ENCODE measurements around the gene CAPS. TPM values are rescaled to one million over a fixed set of nuclear protein-coding genes. Genes with fewer than 3 reads are reported as not detected.

The CAPS gene
- total and polyA plus RNA-seq, 4 donors, result 90.2 to 360 (median 223) TPM

DNA sequence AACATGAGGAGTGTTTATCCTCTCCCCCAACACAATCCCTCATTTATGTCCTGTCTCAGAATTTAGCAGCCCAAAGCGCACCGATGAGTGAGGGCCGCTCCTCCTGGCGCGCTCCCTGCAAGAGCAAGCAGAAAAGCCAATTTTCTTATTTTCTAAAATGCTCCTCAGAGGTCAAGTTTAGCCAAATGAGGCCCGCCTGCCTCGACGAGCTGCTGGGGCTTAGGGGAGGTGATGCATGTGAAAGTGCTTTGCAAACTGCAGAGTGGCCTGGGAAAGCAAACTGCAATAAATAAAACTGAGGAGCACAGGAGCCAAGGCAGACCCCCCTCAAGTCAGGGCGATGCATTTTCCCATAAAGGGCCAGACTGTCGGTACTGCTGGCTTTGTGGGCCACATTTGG is 29.0 kb downstream of the CAPS start:
- peak in 1 of 3 donors; percentile 63 for DNase-seq
- no peak overlapping the region for H3K9ac ChIP-seq (ENCODE audit: insufficient read depth in 1 of 2, low read length in 2 of 2)
- no peaks in the 10 kb centered on the region for H3K27me3 ChIP-seq (ENCODE audit: control insufficient read depth in 3 of 3, insufficient read depth in 3 of 3, low read length in 2 of 3)
- no peaks in the 10 kb centered on the region for H3K9me3 ChIP-seq (ENCODE audit: control insufficient read depth in 4 of 4, insufficient read depth in 3 of 4, low read length in 3 of 4)
- H3K4me1 ChIP-seq (ENCODE audit: control insufficient read depth in 5 of 5, insufficient read depth in 5 of 5, low read length in 5 of 5), result peaks cover 0 to 52% (median 20%) of the 10 kb centered on the region in 5 donors
- TF ChIP-seq, protein P1, sequence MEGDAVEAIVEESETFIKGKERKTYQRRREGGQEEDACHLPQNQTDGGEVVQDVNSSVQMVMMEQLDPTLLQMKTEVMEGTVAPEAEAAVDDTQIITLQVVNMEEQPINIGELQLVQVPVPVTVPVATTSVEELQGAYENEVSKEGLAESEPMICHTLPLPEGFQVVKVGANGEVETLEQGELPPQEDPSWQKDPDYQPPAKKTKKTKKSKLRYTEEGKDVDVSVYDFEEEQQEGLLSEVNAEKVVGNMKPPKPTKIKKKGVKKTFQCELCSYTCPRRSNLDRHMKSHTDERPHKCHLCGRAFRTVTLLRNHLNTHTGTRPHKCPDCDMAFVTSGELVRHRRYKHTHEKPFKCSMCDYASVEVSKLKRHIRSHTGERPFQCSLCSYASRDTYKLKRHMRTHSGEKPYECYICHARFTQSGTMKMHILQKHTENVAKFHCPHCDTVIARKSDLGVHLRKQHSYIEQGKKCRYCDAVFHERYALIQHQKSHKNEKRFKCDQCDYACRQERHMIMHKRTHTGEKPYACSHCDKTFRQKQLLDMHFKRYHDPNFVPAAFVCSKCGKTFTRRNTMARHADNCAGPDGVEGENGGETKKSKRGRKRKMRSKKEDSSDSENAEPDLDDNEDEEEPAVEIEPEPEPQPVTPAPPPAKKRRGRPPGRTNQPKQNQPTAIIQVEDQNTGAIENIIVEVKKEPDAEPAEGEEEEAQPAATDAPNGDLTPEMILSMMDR (IDR thresholded peaks at IDR 0.05; ENCODE audit: control extremely low read depth, extremely low read depth), result no peak
- no peak for ATAC-seq (ENCODE audit: insufficient read depth, low FRiP score)
- WGBS, 2 donors, result 83 to 85% methylated on average over 10 of the region's 10 CpGs
- peaks cover 3 to 21% (median 16%) of the 10 kb centered on the region in 4 donors for H3K36me3 ChIP-seq (ENCODE audit: control insufficient read depth in 4 of 4, insufficient read depth in 4 of 4, low read length in 4 of 4)
- H3K4me3 ChIP-seq, result no peak overlapping the region
- H3K27ac ChIP-seq (ENCODE audit: low read depth in 1 of 2, low read length in 1 of 2), result no peak overlapping the region

DNA sequence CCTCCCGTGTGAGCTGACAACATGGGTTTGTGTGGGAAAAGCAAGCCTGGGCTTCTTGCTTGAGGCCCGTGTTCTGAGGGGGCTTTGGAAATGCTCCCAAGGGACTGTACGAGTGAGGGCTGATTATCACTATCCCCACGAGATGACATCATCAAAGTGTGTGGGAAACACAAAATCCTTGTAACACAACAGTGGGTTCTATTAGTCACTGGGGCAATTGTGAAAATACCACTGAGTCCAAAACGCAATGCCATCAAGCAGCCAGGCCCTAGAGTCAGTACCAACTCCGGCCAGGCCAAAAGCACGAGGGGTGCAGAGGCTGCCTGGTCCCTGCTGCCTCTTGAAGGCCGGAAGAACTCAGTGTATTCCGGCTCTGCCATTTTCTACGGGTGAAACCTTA is 29.6 kb downstream of the CAPS start:
- Histone ChIP-seq H3K36me3 (ENCODE audit: control insufficient read depth in 4 of 4, insufficient read depth in 4 of 4, low read length in 4 of 4) (peaks cover 3 to 21% (median 16%) of the 10 kb centered on the region in 4 donors), H3K27me3 (ENCODE audit: control insufficient read depth in 3 of 3, insufficient read depth in 3 of 3, low read length in 2 of 3) (no peaks in the 10 kb centered on the region), H3K9me3 (ENCODE audit: control insufficient read depth in 4 of 4, insufficient read depth in 3 of 4, low read length in 3 of 4) (no peaks in the 10 kb centered on the region), H3K27ac (ENCODE audit: low read depth in 1 of 2, low read length in 1 of 2) (no peak overlapping the region), H3K4me1 (ENCODE audit: control insufficient read depth in 5 of 5, insufficient read depth in 5 of 5, low read length in 5 of 5) (peaks cover 0 to 56% (median 23%) of the 10 kb centered on the region in 5 donors), H3K4me3 (no peak overlapping the region), H3K9ac (ENCODE audit: insufficient read depth in 1 of 2, low read length in 2 of 2) (no peak overlapping the region)
- no peak for DNase-seq
- ATAC-seq (ENCODE audit: insufficient read depth, low FRiP score), result no peak
- TF ChIP-seq, protein P1 (IDR thresholded peaks at IDR 0.05; ENCODE audit: control extremely low read depth, extremely low read depth), result no peak
- WGBS, 2 donors, result 77 to 80% methylated on average over 10 of the region's 10 CpGs

DNA sequence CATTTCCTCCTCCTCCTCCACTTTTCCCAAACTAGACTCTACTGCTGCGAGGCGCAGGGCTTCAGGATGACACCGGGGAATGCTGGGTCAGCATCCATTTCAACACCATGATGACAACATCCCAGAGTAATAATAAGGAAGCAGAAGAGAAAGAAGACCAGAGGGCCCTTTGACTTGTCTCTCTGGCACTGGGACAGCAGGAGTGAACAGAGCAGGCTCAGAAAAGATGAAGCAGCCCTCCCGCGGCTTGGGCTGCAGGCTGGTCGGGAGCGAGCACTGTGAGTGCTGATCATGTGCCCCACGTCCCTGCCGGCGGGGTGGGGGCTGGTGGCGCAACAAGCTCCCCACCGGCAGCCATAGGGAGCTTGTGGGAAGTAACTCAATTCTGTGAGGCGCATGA is 33.4 kb downstream of the CAPS start:
- H3K4me1 ChIP-seq (ENCODE audit: control insufficient read depth in 5 of 5, insufficient read depth in 5 of 5, low read length in 5 of 5), result peaks cover 16 to 73% (median 35%) of the 10 kb centered on the region in 5 donors
- no peaks in the 10 kb centered on the region for H3K27me3 ChIP-seq (ENCODE audit: control insufficient read depth in 3 of 3, insufficient read depth in 3 of 3, low read length in 2 of 3)
- H3K36me3 ChIP-seq (ENCODE audit: control insufficient read depth in 4 of 4, insufficient read depth in 4 of 4, low read length in 4 of 4), result peaks cover 0 to 5% (median 3%) of the 10 kb centered on the region in 4 donors
- H3K4me3 ChIP-seq, result no peak overlapping the region
- H3K9me3 ChIP-seq (ENCODE audit: control insufficient read depth in 4 of 4, insufficient read depth in 3 of 4, low read length in 3 of 4), result no peaks in the 10 kb centered on the region
- WGBS, 2 donors, result 27 to 51% methylated on average over 13 of the region's 13 CpGs
- peak overlapping the region in 1 of 2 donors; percentile 24 for H3K9ac ChIP-seq (ENCODE audit: insufficient read depth in 1 of 2, low read length in 2 of 2)
- DNase-seq (peak; percentile 71 to 82 (median 78)), ATAC-seq (ENCODE audit: insufficient read depth, low FRiP score) (peak; percentile 29)
- peak overlapping the region in 1 of 2 donors; percentile 33 for H3K27ac ChIP-seq (ENCODE audit: low read depth in 1 of 2, low read length in 1 of 2)
- TF ChIP-seq, protein P1 (IDR thresholded peaks at IDR 0.05; ENCODE audit: control extremely low read depth, extremely low read depth), result no peak
